GM12891 (cell line): ENCODE measurements around the gene CPEB4.

Experiments
- DNase-seq: peaks from one replicate; pipeline ENCODE4 v3.0.0; 2011; ENCODE audit warnings: low spot score; ENCODE audit not compliant: insufficient read length
- FAIRE-seq: peaks from 2 replicates; lab custom pipeline; 2011; peaks lifted over from hg19 to GRCh38; lab: Jason Lieb, UNC
- PAX5 ChIP-seq: IDR thresholded peaks from 2 replicates; pipeline ENCODE4 v1.6.1; 2011; ENCODE audit warnings: low read length, moderate library complexity, mild to moderate bottlenecking; ENCODE audit not compliant: insufficient read depth, severe bottlenecking
- POLR2A ChIP-seq: IDR thresholded peaks from 2 replicates; pipeline ENCODE4 v1.6.1; 2011; ENCODE audit warnings: low read depth, low read length, control low read depth
- POLR2AphosphoS5 ChIP-seq: IDR thresholded peaks from 2 replicates; pipeline ENCODE4 v1.6.1; 2011; ENCODE audit warnings: low read depth, low read length, control low read depth
- POU2F2 ChIP-seq: IDR thresholded peaks from 2 replicates; pipeline ENCODE4 v1.6.1; 2011; ENCODE audit warnings: low read depth, mild to moderate bottlenecking, control low read depth, low read length, moderate library complexity
- SPI1 ChIP-seq: IDR thresholded peaks from 2 replicates; pipeline ENCODE4 v1.6.1; 2011; ENCODE audit warnings: low read depth, low read length, control low read depth
- TAF1 ChIP-seq: IDR thresholded peaks from 2 replicates; pipeline ENCODE4 v1.6.1; 2011; ENCODE audit warnings: low read depth, low read length, control low read depth

CPEB4 gene

GRCh38 chr5:173935396-173935795, 47.2 kb downstream of the CPEB4 start:
- FAIRE-seq: no peak
- DNase-seq: no peak
- TF ChIP-seq POLR2A: no peak
- TF ChIP-seq POLR2AphosphoS5: no peak
- TF ChIP-seq TAF1: no peak
- no peak for TF ChIP-seq PAX5
- no peak for TF ChIP-seq SPI1

- no peak for TF ChIP-seq POLR2A
- no peak for TF ChIP-seq PAX5
- TF ChIP-seq POLR2AphosphoS5: no peak
- TF ChIP-seq SPI1: no peak
- no peak for TF ChIP-seq TAF1
- TF ChIP-seq POU2F2: no peak
- no peak for FAIRE-seq
- no peak for DNase-seq
Measured at GRCh38 chr5:173940269-173940668, 52.1 kb downstream of the CPEB4 start.

- FAIRE-seq (no peak), DNase-seq (no peak)
- TF ChIP-seq POLR2A (no peak), PAX5 (no peak), POU2F2 (no peak), SPI1 (no peak)
Measured at GRCh38 chr5:173941102-173941501, 53.0 kb downstream of the CPEB4 start.

- no peak for DNase-seq
- FAIRE-seq: no peak
- TF ChIP-seq SPI1 (no peak), POU2F2 (no peak), POLR2A (no peak), TAF1 (no peak)
Measured at GRCh38 chr5:173941758-173942401, 53.7 kb downstream of the CPEB4 start.

GRCh38 chr5:173944511-173944910, 56.4 kb downstream of the CPEB4 start:
- DNase-seq (no peak), FAIRE-seq (no peak)
- TF ChIP-seq TAF1 (no peak), POLR2A (no peak), SPI1 (no peak), POU2F2 (no peak), PAX5 (no peak), POLR2AphosphoS5 (no peak)

- no peak for DNase-seq
- FAIRE-seq: no peak
- TF ChIP-seq POLR2AphosphoS5 (no peak), PAX5 (no peak), POLR2A (no peak), TAF1 (no peak), POU2F2 (no peak), SPI1 (no peak)
Measured at GRCh38 chr5:173945160-173945559, 57.0 kb downstream of the CPEB4 start.

GRCh38 chr5:173946323-173946722, 58.2 kb downstream of the CPEB4 start:
- no peak for TF ChIP-seq SPI1
- TF ChIP-seq POU2F2: no peak
- no peak for TF ChIP-seq PAX5
- no peak for TF ChIP-seq TAF1
- no peak for TF ChIP-seq POLR2A
- no peak for TF ChIP-seq POLR2AphosphoS5
- DNase-seq: no peak
- no peak for FAIRE-seq

GRCh38 chr5:173950829-173951228, 62.7 kb downstream of the CPEB4 start:
- FAIRE-seq (no peak), DNase-seq (no peak)
- TF ChIP-seq PAX5 (no peak), POLR2A (no peak), POU2F2 (no peak), TAF1 (no peak), POLR2AphosphoS5 (no peak)

GRCh38 chr5:173953528-173954090, 65.5 kb downstream of the CPEB4 start:
- no peak for DNase-seq
- no peak for FAIRE-seq
- TF ChIP-seq POU2F2 (no peak), POLR2AphosphoS5 (no peak), POLR2A (no peak), TAF1 (no peak), PAX5 (no peak), SPI1 (no peak)
